HFFc6 (cell line): ENCODE data around the gene WIZ. TPM values are rescaled to one million over a fixed set of nuclear protein-coding genes. Genes with fewer than 3 reads are reported as not detected.

Experiments
- DNase-seq: peaks from one replicate; pipeline ENCODE4 v3.0.0-alpha.2; 2018
- H3K27ac Mint-ChIP-seq: 2 replicates; pipeline ENCODE4 v1.8.0; 2020; ENCODE audit warnings: mild to moderate bottlenecking, mixed read lengths
- H3K27me3 Mint-ChIP-seq: 2 replicates; pipeline ENCODE4 v1.8.0; 2021; ENCODE audit warnings: mild to moderate bottlenecking, moderate library complexity, mixed read lengths; ENCODE audit not compliant: insufficient read depth
- H3K36me3 Mint-ChIP-seq: 2 replicates; pipeline ENCODE4 v1.8.0; 2021; ENCODE audit warnings: low read depth, mixed read lengths
- H3K4me1 Mint-ChIP-seq: 2 replicates; pipeline ENCODE4 v1.8.0; 2020; ENCODE audit warnings: low read depth, mixed read lengths
- H3K4me3 Mint-ChIP-seq: 2 replicates; pipeline ENCODE4 v1.8.0; 2020; ENCODE audit warnings: mild to moderate bottlenecking, moderate library complexity, mixed read lengths
- H3K9me3 Mint-ChIP-seq: 2 replicates; pipeline ENCODE4 v1.8.0; 2020; ENCODE audit warnings: mild to moderate bottlenecking, mixed read lengths
- CTCF ChIP-seq: fragments of 200-600 bp; sonication (generic); IDR thresholded peaks from 2 replicates; pipeline ENCODE4 v1.5.0; 2021; ENCODE audit warnings: antibody characterized with exemption, mild to moderate bottlenecking
- long read RNA-seq: library from polyadenylated mRNA; unstranded; transcript quantifications from one replicate; pipeline ENCODE4 v2.0.0, GENCODE V29; 2019
- total RNA-seq, 6 experiments: library from RNA; stranded (reverse); fragmentation: NEBNext Ultra II Directional; extraction: Animal tissue kit (Norgen Biotek cat#: 25700); gene quantifications; 2 replicates in 1 of 6; 3 replicates in 5 of 6; pipeline ENCODE4 v1.2.3, GENCODE V29; 2021

Gene WIZ
- 10 to 100 TPM; 39.3 to 54.3 (median 43.1) TPM for total RNA-seq
- long read RNA-seq, partial matches to known transcripts: 9 of 10 reads
- long read RNA-seq, other reads (novel, unspliced or antisense): 1 of 10 reads

- DNase-seq: peak; percentile 56
- Mint-ChIP-seq H3K9me3 (no peaks in the 10 kb centered on the region), H3K4me3 (peak within 1 kb of the TSS; percentile 76), H3K36me3 (no peaks in the 10 kb centered on the region), H3K27ac (peak within 1 kb of the TSS; percentile 60), H3K4me1 (0 out of 2 replicates have a peak, but pooled peaks cover 4% of the 10 kb centered on the region), H3K27me3 (peaks cover 7% of the 10 kb centered on the region; the same call in 1 of the 2 replicates)
- no peak for TF ChIP-seq CTCF
These were observed at the start of gene WIZ for GRCh38 chr19:15449620-15450527. Gene WIZ (minus strand): TSS chr19:15449956. CDS start chr19:15448307, 1,649 bp downstream.

- no peak overlapping the region for H3K4me3 Mint-ChIP-seq
- no peaks in the 10 kb centered on the region for H3K9me3 Mint-ChIP-seq
- no peak for TF ChIP-seq CTCF
- no peaks in the 10 kb centered on the region for H3K36me3 Mint-ChIP-seq
- no peak overlapping the region for H3K27ac Mint-ChIP-seq
- DNase-seq: no peak
- no peaks in the 10 kb centered on the region for H3K4me1 Mint-ChIP-seq
- H3K27me3 Mint-ChIP-seq: peaks cover 9% of the 10 kb centered on the region
These were observed 49.2 kb upstream of the WIZ start for GRCh38 chr19:15498910-15499309.

- Mint-ChIP-seq H3K4me3 (no peak overlapping the region), H3K9me3 (no peaks in the 10 kb centered on the region), H3K4me1 (no peaks in the 10 kb centered on the region), H3K27me3 (peaks cover 9% of the 10 kb centered on the region), H3K36me3 (no peaks in the 10 kb centered on the region), H3K27ac (no peak overlapping the region)
- DNase-seq: no peak
- no peak for TF ChIP-seq CTCF
These were observed 48.6 kb upstream of the WIZ start for GRCh38 chr19:15498156-15498858.

- Mint-ChIP-seq H3K36me3 (no peaks in the 10 kb centered on the region), H3K27ac (no peak overlapping the region), H3K4me3 (no peak overlapping the region), H3K9me3 (no peaks in the 10 kb centered on the region), H3K4me1 (no peaks in the 10 kb centered on the region), H3K27me3 (peaks cover 5% of the 10 kb centered on the region)
- no peak for TF ChIP-seq CTCF
- no peak for DNase-seq
These were observed 45.4 kb upstream of the WIZ start for GRCh38 chr19:15495151-15495550.

GRCh38 chr19:15488489-15489226, 38.9 kb upstream of the WIZ start:
- Mint-ChIP-seq H3K36me3 (no peaks in the 10 kb centered on the region), H3K27me3 (peaks cover 4% of the 10 kb centered on the region; the same call in 1 of the 2 replicates), H3K27ac (no peak overlapping the region), H3K9me3 (peaks cover 5% of the 10 kb centered on the region; the same call in 1 of the 2 replicates), H3K4me1 (no peaks in the 10 kb centered on the region), H3K4me3 (no peak overlapping the region)
- DNase-seq: no peak
- no peak for TF ChIP-seq CTCF
